H1 (cell line): Measurements from ENCODE around the gene STXBP5. TPM values are rescaled to one million over a fixed set of nuclear protein-coding genes. Genes with fewer than 3 reads are reported as not detected.

Source experiments
- GTF2F1 ChIP-seq: IDR thresholded peaks from 2 replicates; pipeline ENCODE4 v1.6.1; 2012; ENCODE audit warnings: low read depth, low read length, improper control_type of control experiment, borderline replicate concordance
- polyA plus RNA-seq, 7 experiments: library from polyadenylated mRNA; depleted of rRNA in 3 of 7; stranded (reverse) in 5 of 7; unstranded in 2 of 7; fragments of >200 nt in 5 of 7; fragments of 200-250 nt in 2 of 7; gene quantifications; 1 replicate in 5 of 7; 2 replicates in 1 of 7; 4 replicates in 1 of 7; pipeline versions ENCODE4 v1.2.1 to v1.2.3, GENCODE V29; 2011 to 2013; ENCODE audit warnings: missing spikeins in 2 of 7, mixed read lengths in 2 of 7
- total RNA-seq: library from RNA; stranded (reverse); fragmentation: NEBNext Ultra II Directional; extraction: Animal tissue kit (Norgen Biotek cat#: 25700); gene quantifications from 2 replicates; pipeline ENCODE4 v1.2.1, GENCODE V29; 2021

STXBP5 gene
- total and polyA plus RNA-seq, 2 of the 8 experiments (the other 6 are each of a cell fraction or from before 2014, with no cell fraction given): 2.7 to 10.8 TPM

GRCh38 chr6:147372806-147373205 is 168.6 kb downstream of the STXBP5 start (continued):
- TF ChIP-seq GTF2F1: no peak
